BLaER1 (cell line): ENCODE results near the gene SLC4A2.

Experiments used
- H3K27ac ChIP-seq: shearing (Covaris generic); formaldehyde crosslinking; 2 replicates; pipeline ENCODE4 v1.8.1; 2022
- H3K27me3 ChIP-seq: shearing (Covaris generic); formaldehyde crosslinking; 2 replicates; pipeline ENCODE4 v1.8.1; 2022
- H3K36me3 ChIP-seq: shearing (Covaris generic); formaldehyde crosslinking; 2 replicates; pipeline ENCODE4 v1.8.1; 2022
- H3K4me1 ChIP-seq: shearing (Covaris generic); formaldehyde crosslinking; 2 replicates; pipeline ENCODE4 v1.8.1; 2022
- H3K4me2 ChIP-seq: shearing (Covaris generic); formaldehyde crosslinking; 2 replicates; pipeline ENCODE4 v1.8.1; 2022
- H3K4me3 ChIP-seq: shearing (Covaris generic); formaldehyde crosslinking; 2 replicates; pipeline ENCODE4 v1.8.1; 2022
- H3K9ac ChIP-seq: shearing (Covaris generic); formaldehyde crosslinking; 2 replicates; pipeline ENCODE4 v1.8.1; 2022
- H3K9me3 ChIP-seq: shearing (Covaris generic); formaldehyde crosslinking; 2 replicates; pipeline ENCODE4 v1.8.1; 2022
- H4K20me1 ChIP-seq: shearing (Covaris generic); formaldehyde crosslinking; 2 replicates; pipeline ENCODE4 v1.8.1; 2022
- Cebpa-rat ChIP-seq: shearing (Covaris generic); IDR thresholded peaks from 2 replicates; pipeline ENCODE4 v1.8.1; 2022

Gene SLC4A2

DNA sequence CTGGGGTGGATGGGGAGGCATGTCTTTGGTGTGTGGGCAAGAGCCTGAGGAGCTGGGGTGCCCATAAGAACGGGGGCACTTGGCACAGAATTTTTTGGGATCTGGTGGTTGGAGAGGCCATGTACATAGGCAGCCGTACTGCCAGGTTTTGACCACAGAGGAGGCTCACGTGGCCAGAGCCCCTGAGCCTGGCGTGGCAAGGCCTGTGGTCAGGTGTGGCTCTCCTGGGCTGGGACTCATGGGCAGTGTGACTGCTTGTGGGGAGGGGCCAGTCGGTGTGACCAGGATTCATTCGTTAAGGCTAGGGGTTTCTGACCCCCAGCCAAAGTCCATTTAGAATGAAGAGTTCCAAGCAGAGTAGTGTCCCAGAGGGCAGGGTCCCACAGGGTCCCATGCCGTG lies 65.1 kb downstream of the SLC4A2 start:
- TF ChIP-seq Cebpa-rat = no peak
- H4K20me1 ChIP-seq = peaks cover 83% of the 10 kb centered on the region
- peaks cover 91% of the 10 kb centered on the region for H3K36me3 ChIP-seq
- H3K4me1 ChIP-seq = no peaks in the 10 kb centered on the region
- no peak overlapping the region for H3K4me2 ChIP-seq
- H3K27me3 ChIP-seq = no peaks in the 10 kb centered on the region
- H3K27ac ChIP-seq = no peak overlapping the region
- no peak overlapping the region for H3K4me3 ChIP-seq
- no peak overlapping the region for H3K9ac ChIP-seq
- H3K9me3 ChIP-seq = no peaks in the 10 kb centered on the region

DNA sequence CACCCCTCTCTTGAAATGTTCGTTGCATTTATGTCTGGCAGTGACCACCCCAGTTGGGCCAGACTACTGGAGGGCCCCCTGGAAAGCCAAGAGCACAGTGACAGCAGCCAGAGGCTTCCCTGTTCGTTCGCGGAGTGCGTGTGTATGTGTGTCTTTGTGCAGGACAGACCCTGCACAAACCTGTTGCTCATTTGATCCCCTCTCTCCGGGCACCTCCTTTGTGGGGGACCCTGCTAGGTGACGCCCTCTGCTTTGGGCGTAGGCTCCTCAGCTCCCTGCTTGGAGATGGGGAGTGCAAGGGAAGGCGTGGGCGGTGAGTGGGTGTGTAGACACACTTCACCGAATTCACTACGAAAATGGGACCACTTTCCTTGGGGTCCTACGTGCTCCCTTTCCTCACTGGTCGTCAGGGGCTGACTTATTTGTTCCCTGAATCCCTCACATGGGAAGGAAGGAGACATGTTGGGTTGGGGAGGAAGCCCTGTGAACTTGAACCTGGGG lies 65.6 kb downstream of the SLC4A2 start:
- H3K27me3 ChIP-seq = no peaks in the 10 kb centered on the region
- no peak overlapping the region for H3K27ac ChIP-seq
- H3K4me1 ChIP-seq = peaks cover 4% of the 10 kb centered on the region
- peaks cover 91% of the 10 kb centered on the region for H3K36me3 ChIP-seq
- H3K9ac ChIP-seq = no peak overlapping the region
- peaks cover 82% of the 10 kb centered on the region for H4K20me1 ChIP-seq
- no peak overlapping the region for H3K4me2 ChIP-seq
- TF ChIP-seq Cebpa-rat = no peak
- no peak overlapping the region for H3K4me3 ChIP-seq
- no peaks in the 10 kb centered on the region for H3K9me3 ChIP-seq

DNA sequence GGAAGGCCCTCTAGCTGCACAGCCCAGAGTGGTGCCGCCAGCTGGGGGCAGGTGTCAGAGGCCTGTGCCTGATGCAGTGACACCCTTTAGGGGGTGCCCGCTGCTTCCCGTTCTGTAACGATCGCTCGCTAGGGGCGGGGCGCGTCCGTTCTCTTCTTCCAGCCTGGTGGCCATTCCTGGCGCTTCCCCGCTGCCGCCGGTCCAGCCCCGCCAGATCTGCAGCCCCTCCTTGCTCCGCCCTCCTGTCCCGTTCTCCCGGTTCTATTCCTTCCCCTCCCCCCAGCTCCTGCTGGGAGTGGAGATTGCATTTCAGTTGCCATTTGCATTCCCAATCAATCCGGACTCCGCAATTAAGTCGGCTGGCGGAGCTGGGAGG lies 66.1 kb downstream of the SLC4A2 start:
- TF ChIP-seq Cebpa-rat = no peak
- Histone ChIP-seq H3K4me2 (no peak overlapping the region), H3K4me3 (no peak overlapping the region), H3K9ac (no peak overlapping the region), H3K27me3 (no peaks in the 10 kb centered on the region), H3K9me3 (no peaks in the 10 kb centered on the region), H3K27ac (no peak overlapping the region), H4K20me1 (peaks cover 80% of the 10 kb centered on the region), H3K36me3 (peaks cover 91% of the 10 kb centered on the region), H3K4me1 (peaks cover 9% of the 10 kb centered on the region)

DNA sequence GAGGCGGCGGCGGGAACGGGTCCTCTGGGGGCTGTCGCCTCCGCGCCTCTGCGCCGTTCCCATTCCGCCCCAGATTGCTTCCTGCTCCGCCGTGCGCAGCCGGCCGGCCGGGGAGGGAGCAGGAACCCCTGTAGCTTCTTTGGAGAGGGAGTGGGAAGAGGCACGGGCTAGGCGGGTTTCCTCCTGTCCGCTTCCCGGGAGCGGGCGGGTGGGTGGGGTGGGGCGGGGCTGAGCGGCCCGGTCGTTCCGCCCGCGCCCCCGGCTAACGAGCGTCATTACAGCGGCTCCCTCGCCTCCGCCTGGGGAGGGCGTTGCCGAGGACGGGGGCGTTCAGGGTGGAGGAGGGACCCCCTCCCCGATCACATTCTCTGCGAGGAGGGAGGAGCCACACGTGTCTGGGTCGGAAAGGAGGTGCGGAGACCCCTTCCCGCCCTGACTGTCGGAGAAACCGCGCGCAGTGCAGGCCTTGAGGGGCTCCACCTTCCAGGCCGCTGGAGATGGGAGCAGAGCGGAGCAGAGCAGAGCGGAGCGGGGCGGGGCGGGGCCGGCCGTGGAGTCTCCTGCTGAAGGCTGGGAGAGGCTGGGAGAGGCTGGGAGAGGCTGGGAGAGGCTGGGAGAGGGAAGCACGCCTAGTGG lies 66.6 kb downstream of the SLC4A2 start:
- Histone ChIP-seq H3K4me2 (no peak overlapping the region), H3K9ac (no peak overlapping the region), H3K4me1 (peaks cover 9% of the 10 kb centered on the region), H3K9me3 (no peaks in the 10 kb centered on the region), H3K36me3 (peaks cover 91% of the 10 kb centered on the region), H3K27ac (no peak overlapping the region), H3K4me3 (no peak overlapping the region), H4K20me1 (peaks cover 80% of the 10 kb centered on the region), H3K27me3 (no peaks in the 10 kb centered on the region)
- no peak for TF ChIP-seq Cebpa-rat
